ENCODE data around the gene VAV2.

DNA sequence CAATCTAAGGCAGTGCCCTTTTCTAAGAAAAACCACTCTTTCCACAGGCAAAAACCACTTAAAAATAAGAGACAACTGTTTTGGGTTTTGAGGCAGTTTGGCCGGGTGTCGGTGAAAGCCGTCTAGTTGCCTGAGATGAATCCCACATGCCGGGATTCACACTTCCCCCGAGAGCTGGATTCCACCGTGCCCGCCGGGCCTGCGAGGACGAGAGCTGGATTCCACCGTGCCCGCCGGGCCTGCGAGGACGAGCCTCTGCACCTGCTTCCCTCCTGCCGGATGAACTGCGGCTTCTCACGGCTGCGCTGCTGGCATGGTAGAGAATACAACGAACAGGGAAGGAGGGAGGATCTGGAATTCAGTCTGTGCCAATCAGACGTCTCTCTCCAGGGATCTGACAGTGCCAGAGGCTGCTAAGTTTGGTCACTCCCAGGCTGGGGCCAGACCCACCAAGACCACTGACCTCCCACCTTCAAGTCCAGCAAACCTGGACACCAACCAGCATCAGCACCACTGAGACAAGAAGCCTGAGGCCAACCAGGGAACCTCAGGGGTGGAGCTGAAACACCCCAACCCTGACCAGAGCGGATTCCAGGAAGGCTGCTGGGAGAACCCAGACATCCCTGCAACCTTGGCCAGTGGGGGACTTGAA lies 23.0 kb downstream of the VAV2 start:
- TF ChIP-seq, protein P1, sequence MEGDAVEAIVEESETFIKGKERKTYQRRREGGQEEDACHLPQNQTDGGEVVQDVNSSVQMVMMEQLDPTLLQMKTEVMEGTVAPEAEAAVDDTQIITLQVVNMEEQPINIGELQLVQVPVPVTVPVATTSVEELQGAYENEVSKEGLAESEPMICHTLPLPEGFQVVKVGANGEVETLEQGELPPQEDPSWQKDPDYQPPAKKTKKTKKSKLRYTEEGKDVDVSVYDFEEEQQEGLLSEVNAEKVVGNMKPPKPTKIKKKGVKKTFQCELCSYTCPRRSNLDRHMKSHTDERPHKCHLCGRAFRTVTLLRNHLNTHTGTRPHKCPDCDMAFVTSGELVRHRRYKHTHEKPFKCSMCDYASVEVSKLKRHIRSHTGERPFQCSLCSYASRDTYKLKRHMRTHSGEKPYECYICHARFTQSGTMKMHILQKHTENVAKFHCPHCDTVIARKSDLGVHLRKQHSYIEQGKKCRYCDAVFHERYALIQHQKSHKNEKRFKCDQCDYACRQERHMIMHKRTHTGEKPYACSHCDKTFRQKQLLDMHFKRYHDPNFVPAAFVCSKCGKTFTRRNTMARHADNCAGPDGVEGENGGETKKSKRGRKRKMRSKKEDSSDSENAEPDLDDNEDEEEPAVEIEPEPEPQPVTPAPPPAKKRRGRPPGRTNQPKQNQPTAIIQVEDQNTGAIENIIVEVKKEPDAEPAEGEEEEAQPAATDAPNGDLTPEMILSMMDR (conservative IDR thresholded peaks at IDR 0.05; ENCODE audit: low read depth, low read length): no peak
- no peak for TF ChIP-seq MAZ (IDR thresholded peaks at IDR 0.05; ENCODE audit: borderline replicate concordance, low read depth, low read length)
- no peak for TF ChIP-seq RFX5 (IDR thresholded peaks at IDR 0.05; ENCODE audit: low read depth, low read length)
- no peak for TF ChIP-seq POLR2A (IDR thresholded peaks at IDR 0.05; ENCODE audit: low read depth, low read length)
- no peak for TF ChIP-seq MXI1 (IDR thresholded peaks at IDR 0.05; ENCODE audit: borderline replicate concordance, low read depth, low read length)
- TF ChIP-seq RAD21 (IDR thresholded peaks at IDR 0.05; ENCODE audit: low read length): no peak
- TF ChIP-seq CEBPB (IDR thresholded peaks at IDR 0.05; ENCODE audit: low read depth, low read length): no peak
- TF ChIP-seq CHD1 (IDR thresholded peaks at IDR 0.05; ENCODE audit: low read depth, low read length): no peak
- TF ChIP-seq NFE2L2 (IDR thresholded peaks at IDR 0.05; ENCODE audit: low read depth, low read length): no peak
